Glutamatergic neuron (in vitro differentiated cells): ENCODE measurements around the gene LOXL4. TPM values are rescaled to one million over a fixed set of nuclear protein-coding genes. Genes with fewer than 3 reads are reported as not detected.
A peak's percentile ranks its signal among the peaks of the same experiment; 100 is the strongest.

Source experiments
- DNase-seq: peaks from one replicate; pipeline ENCODE4 v3.0.0; 2022
- H3K27ac Mint-ChIP-seq: one replicate; pipeline ENCODE4 v1.8.0; 2020; ENCODE audit warnings: mild to moderate bottlenecking, mixed read lengths, inconsistent platforms; ENCODE audit not compliant: unreplicated experiment
- H3K27me3 Mint-ChIP-seq: one replicate; pipeline ENCODE4 v1.8.0; 2020; ENCODE audit warnings: mild to moderate bottlenecking, moderate library complexity, mixed read lengths, inconsistent platforms; ENCODE audit not compliant: unreplicated experiment
- H3K36me3 Mint-ChIP-seq: one replicate; pipeline ENCODE4 v1.8.0; 2020; ENCODE audit warnings: mild to moderate bottlenecking, mixed read lengths, inconsistent platforms; ENCODE audit not compliant: unreplicated experiment
- H3K4me1 Mint-ChIP-seq: one replicate; pipeline ENCODE4 v1.8.0; 2020; ENCODE audit warnings: mild to moderate bottlenecking, low read depth, mixed read lengths, inconsistent platforms; ENCODE audit not compliant: unreplicated experiment
- H3K4me3 Mint-ChIP-seq: one replicate; pipeline ENCODE4 v1.8.0; 2020; ENCODE audit warnings: mild to moderate bottlenecking, mixed read lengths, inconsistent platforms; ENCODE audit not compliant: unreplicated experiment
- H3K9me3 Mint-ChIP-seq: one replicate; pipeline ENCODE4 v1.8.0; 2020; ENCODE audit warnings: mild to moderate bottlenecking, moderate library complexity, mixed read lengths, inconsistent platforms; ENCODE audit not compliant: unreplicated experiment
- CTCF ChIP-seq: fragments of 200-600 bp; sonication (generic); IDR thresholded peaks from one replicate; pipeline ENCODE4 v1.5.0; 2021; ENCODE audit not compliant: partially characterized antibody, unreplicated experiment
- total RNA-seq: library from RNA; stranded (reverse); fragmentation: NEBNext Ultra II Directional; extraction: Animal tissue kit (Norgen Biotek cat#: 25700); gene quantifications from one replicate; pipeline ENCODE4 v1.2.1, GENCODE V29; 2021; ENCODE audit not compliant: unreplicated experiment

Gene LOXL4
- total RNA-seq, 1 donor from 2014 or later = 6.1 TPM

DNA sequence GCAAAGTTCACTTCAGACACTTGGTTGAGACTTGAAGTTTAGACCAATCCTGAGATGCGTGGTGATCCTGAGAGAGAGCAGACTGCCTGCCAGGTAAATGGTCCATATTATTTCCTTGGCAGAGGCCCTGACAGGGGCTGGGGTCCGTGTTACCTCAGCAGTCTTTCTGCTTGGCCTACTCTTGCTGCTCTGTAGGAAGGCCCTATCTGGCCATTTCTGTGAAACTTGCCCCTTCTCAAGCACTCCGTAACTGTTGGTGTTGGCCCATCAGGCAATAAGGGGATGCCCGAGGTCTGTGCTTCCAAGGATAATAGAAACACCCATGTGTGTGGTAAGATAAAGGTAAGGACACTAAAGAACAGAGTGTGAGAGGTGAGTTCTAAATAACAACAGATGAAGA, 20.0 kb downstream of the LOXL4 start:
- no peak for DNase-seq
- TF ChIP-seq CTCF = no peak
- Mint-ChIP-seq H3K27me3 (peaks cover 6% of the 10 kb centered on the region), H3K4me1 (peaks cover 30% of the 10 kb centered on the region), H3K27ac (no peak overlapping the region), H3K9me3 (peaks cover 2% of the 10 kb centered on the region), H3K36me3 (peaks cover 6% of the 10 kb centered on the region), H3K4me3 (no peak overlapping the region)

GRCh38 chr10:98246911-98247805, 20.8 kb downstream of the LOXL4 start:
- H3K9me3 Mint-ChIP-seq = peaks cover 2% of the 10 kb centered on the region
- no peak overlapping the region for H3K27ac Mint-ChIP-seq
- H3K4me3 Mint-ChIP-seq = no peak overlapping the region
- H3K36me3 Mint-ChIP-seq = peaks cover 6% of the 10 kb centered on the region
- H3K4me1 Mint-ChIP-seq = peaks cover 29% of the 10 kb centered on the region
- peaks cover 6% of the 10 kb centered on the region for H3K27me3 Mint-ChIP-seq
- no peak for DNase-seq
- no peak for TF ChIP-seq CTCF

DNA sequence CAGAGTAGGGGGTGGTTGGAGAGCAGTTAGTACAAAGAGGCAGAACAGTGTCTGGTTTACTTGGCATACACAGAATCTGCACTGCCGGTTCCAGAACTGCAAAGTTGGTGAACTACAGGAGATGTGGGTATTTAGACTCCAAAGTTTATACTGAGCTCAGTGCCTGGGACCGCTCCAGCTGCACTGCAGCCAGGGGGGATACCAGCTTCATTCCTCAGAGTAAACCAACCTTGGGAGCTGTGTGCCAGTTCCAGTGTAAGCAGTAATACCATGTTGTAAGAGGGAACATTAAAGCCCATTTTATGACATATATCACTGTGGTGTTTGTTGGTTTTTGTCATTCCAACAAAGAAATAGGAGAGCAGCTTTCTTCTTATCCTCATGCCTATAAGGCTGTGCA, 23.4 kb downstream of the LOXL4 start:
- peaks cover 4% of the 10 kb centered on the region for H3K27me3 Mint-ChIP-seq
- H3K36me3 Mint-ChIP-seq = peaks cover 2% of the 10 kb centered on the region
- peaks cover 19% of the 10 kb centered on the region for H3K4me1 Mint-ChIP-seq
- no peak overlapping the region for H3K4me3 Mint-ChIP-seq
- H3K9me3 Mint-ChIP-seq = no peaks in the 10 kb centered on the region
- TF ChIP-seq CTCF = no peak
- no peak overlapping the region for H3K27ac Mint-ChIP-seq
- DNase-seq = no peak

DNA sequence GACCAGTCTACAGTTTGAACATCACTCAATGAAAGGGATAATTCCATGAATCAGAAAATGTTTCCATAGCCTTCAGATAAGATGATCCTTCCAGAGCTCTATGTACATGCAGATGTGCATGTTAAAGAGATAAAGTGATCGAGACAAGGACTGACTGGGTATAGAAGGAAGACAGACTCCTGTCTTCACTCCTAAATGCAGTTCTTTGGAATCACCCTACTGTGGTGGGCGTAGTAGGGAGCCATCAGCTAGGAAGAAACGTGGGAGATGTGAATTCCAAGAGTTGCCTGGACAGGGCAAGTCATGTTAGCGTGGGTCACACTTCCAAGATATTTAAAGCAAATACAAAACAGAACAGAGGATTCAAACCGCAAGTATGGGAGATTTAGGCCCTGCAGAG, 23.9 kb downstream of the LOXL4 start:
- no peak for DNase-seq
- Mint-ChIP-seq H3K27ac (no peak overlapping the region), H3K4me1 (peaks cover 15% of the 10 kb centered on the region), H3K36me3 (no peaks in the 10 kb centered on the region), H3K27me3 (no peaks in the 10 kb centered on the region), H3K9me3 (no peaks in the 10 kb centered on the region), H3K4me3 (no peak overlapping the region)
- no peak for TF ChIP-seq CTCF

- Mint-ChIP-seq H3K27ac (no peak overlapping the region), H3K4me3 (no peak overlapping the region), H3K9me3 (no peaks in the 10 kb centered on the region), H3K4me1 (peaks cover 14% of the 10 kb centered on the region), H3K36me3 (no peaks in the 10 kb centered on the region), H3K27me3 (no peaks in the 10 kb centered on the region)
- TF ChIP-seq CTCF = peak; percentile 55
- no peak for DNase-seq
Measured at GRCh38 chr10:98242823-98243222, 25.2 kb downstream of the LOXL4 start.
